OCI-LY3 (cell line): ENCODE data around the gene PALLD.

ENCODE experiments used
- H2AFZ ChIP-seq: fragments of 200-600, 300-600 bp; shearing (Covaris generic); 2 replicates; pipeline ENCODE4 v1.6.0; 2014; ENCODE audit warnings: antibody characterized with exemption, low read depth, low read length
- H3K27ac ChIP-seq: fragments of 200-600, 300-600 bp; sonication (generic); 2 replicates; pipeline ENCODE4 v1.5.1; 2014; ENCODE audit warnings: mild to moderate bottlenecking, low read length, moderate library complexity, mixed read lengths
- H3K27me3 ChIP-seq: fragments of 200-600, 300-600 bp; sonication (generic); 2 replicates; pipeline ENCODE4 v1.6.1; 2014; ENCODE audit warnings: low read depth, low read length, mixed read lengths
- H3K36me3 ChIP-seq: fragments of 200-600, 300-600 bp; sonication (generic); replicated peaks from 2 replicates; pipeline ENCODE3; 2014; ENCODE audit warnings: low read depth, low read length, mixed read lengths
- H3K4me1 ChIP-seq: fragments of 300-600, 200-600 bp; sonication (generic); 2 replicates; pipeline ENCODE4 v1.6.1; 2014; ENCODE audit warnings: low read length, mixed read lengths
- H3K4me2 ChIP-seq: fragments of 200-600, 300-600 bp; sonication (generic); 2 replicates; pipeline ENCODE4 v1.6.1; 2014; ENCODE audit warnings: low read length, mixed read lengths
- H3K4me3 ChIP-seq: fragments of 300-600, 200-600 bp; sonication (generic); 2 replicates; pipeline ENCODE4 v1.5.1; 2014; ENCODE audit warnings: antibody characterized with exemption, mild to moderate bottlenecking, low read length, moderate library complexity
- H3K79me2 ChIP-seq: fragments of 300-600, 200-600 bp; shearing (Covaris generic); 2 replicates; pipeline ENCODE4 v1.6.1; 2014; ENCODE audit warnings: mild to moderate bottlenecking, low read length, mixed read lengths
- H3K9ac ChIP-seq: fragments of 300-600, 200-600 bp; shearing (Covaris generic); 2 replicates; pipeline ENCODE4 v1.6.0; 2014; ENCODE audit warnings: mild to moderate bottlenecking, low read length, moderate library complexity
- H3K9me3 ChIP-seq: fragments of 200-600, 300-600 bp; shearing (Covaris generic); 2 replicates; pipeline ENCODE4 v1.6.1; 2014; ENCODE audit warnings: low read length, mixed read lengths; ENCODE audit not compliant: insufficient read depth
- H4K20me1 ChIP-seq: fragments of 200-600, 300-600 bp; sonication (generic); 2 replicates; pipeline ENCODE4 v1.6.1; 2016; ENCODE audit warnings: low read length, mixed read lengths; ENCODE audit not compliant: insufficient read depth
- EZH2phosphoT487 ChIP-seq: fragments of 200-600 bp; shearing (Covaris generic); IDR thresholded peaks from 2 replicates; pipeline ENCODE4 v1.6.1; 2018; ENCODE audit warnings: antibody characterized with exemption, mixed run types, low read depth
- TF ChIP-seq, protein P1 (sequence below): fragments of 200-600, 300-600 bp; sonication (generic); IDR thresholded peaks from 2 replicates; pipeline ENCODE4 v1.5.1; 2014; ENCODE audit warnings: antibody characterized with exemption, low read length, low read depth

The PALLD gene

GRCh38 chr4:168555437-168555836, 58.6 kb downstream of the PALLD start:
- no peaks in the 10 kb centered on the region for H4K20me1 ChIP-seq
- no peak overlapping the region for H3K27ac ChIP-seq
- H3K9ac ChIP-seq = no peak overlapping the region
- no peaks in the 10 kb centered on the region for H3K79me2 ChIP-seq
- H3K4me3 ChIP-seq = no peak overlapping the region
- no peaks in the 10 kb centered on the region for H3K27me3 ChIP-seq
- no peaks in the 10 kb centered on the region for H3K9me3 ChIP-seq
- H2AFZ ChIP-seq = no peak overlapping the region
- H3K4me2 ChIP-seq = no peak overlapping the region
- TF ChIP-seq EZH2phosphoT487 = no peak
- TF ChIP-seq, protein P1, sequence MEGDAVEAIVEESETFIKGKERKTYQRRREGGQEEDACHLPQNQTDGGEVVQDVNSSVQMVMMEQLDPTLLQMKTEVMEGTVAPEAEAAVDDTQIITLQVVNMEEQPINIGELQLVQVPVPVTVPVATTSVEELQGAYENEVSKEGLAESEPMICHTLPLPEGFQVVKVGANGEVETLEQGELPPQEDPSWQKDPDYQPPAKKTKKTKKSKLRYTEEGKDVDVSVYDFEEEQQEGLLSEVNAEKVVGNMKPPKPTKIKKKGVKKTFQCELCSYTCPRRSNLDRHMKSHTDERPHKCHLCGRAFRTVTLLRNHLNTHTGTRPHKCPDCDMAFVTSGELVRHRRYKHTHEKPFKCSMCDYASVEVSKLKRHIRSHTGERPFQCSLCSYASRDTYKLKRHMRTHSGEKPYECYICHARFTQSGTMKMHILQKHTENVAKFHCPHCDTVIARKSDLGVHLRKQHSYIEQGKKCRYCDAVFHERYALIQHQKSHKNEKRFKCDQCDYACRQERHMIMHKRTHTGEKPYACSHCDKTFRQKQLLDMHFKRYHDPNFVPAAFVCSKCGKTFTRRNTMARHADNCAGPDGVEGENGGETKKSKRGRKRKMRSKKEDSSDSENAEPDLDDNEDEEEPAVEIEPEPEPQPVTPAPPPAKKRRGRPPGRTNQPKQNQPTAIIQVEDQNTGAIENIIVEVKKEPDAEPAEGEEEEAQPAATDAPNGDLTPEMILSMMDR = no peak
- H3K36me3 ChIP-seq = no peaks in the 10 kb centered on the region
- no peaks in the 10 kb centered on the region for H3K4me1 ChIP-seq

- no peak overlapping the region for H2AFZ ChIP-seq
These were observed 60.8 kb downstream of the PALLD start for GRCh38 chr4:168557658-168558057.

DNA sequence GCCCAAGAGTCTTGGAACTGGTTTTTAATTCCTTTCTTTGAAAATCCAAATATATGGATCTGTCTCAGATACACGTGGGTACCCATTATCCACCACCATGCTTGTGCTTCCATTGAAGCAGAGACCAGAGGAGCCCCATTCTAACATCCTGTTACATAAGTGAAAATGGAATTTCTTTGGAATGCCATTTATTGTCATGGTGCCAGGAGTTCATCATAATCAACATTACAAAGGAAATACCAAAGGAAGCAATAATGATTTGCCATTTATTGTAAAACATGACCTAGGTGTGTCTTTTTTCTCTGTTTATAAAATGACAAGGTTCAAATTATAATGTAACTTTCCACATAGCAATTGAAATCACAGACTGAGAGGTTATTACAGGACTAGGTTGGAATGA, 61.7 kb downstream of the PALLD start:
- H3K9me3 ChIP-seq = no peaks in the 10 kb centered on the region
- no peaks in the 10 kb centered on the region for H4K20me1 ChIP-seq
- no peaks in the 10 kb centered on the region for H3K79me2 ChIP-seq
- H3K4me3 ChIP-seq = no peak overlapping the region
- TF ChIP-seq, protein P1 = no peak
- no peak for TF ChIP-seq EZH2phosphoT487
- H3K27ac ChIP-seq = no peak overlapping the region
- H3K4me2 ChIP-seq = no peak overlapping the region
- H3K9ac ChIP-seq = no peak overlapping the region
- no peak overlapping the region for H2AFZ ChIP-seq
- no peaks in the 10 kb centered on the region for H3K27me3 ChIP-seq
- no peaks in the 10 kb centered on the region for H3K36me3 ChIP-seq
- H3K4me1 ChIP-seq = no peaks in the 10 kb centered on the region

More at GRCh38 chr4:168557658-168558057, 60.8 kb downstream of the PALLD start:
- Histone ChIP-seq H3K79me2 (no peaks in the 10 kb centered on the region), H3K27me3 (no peaks in the 10 kb centered on the region), H3K4me1 (no peaks in the 10 kb centered on the region), H4K20me1 (no peaks in the 10 kb centered on the region), H3K9me3 (no peaks in the 10 kb centered on the region), H3K36me3 (no peaks in the 10 kb centered on the region), H3K4me2 (no peak overlapping the region), H3K9ac (no peak overlapping the region), H3K4me3 (no peak overlapping the region), H3K27ac (no peak overlapping the region)
- no peak for TF ChIP-seq EZH2phosphoT487
- TF ChIP-seq, protein P1 = no peak

DNA sequence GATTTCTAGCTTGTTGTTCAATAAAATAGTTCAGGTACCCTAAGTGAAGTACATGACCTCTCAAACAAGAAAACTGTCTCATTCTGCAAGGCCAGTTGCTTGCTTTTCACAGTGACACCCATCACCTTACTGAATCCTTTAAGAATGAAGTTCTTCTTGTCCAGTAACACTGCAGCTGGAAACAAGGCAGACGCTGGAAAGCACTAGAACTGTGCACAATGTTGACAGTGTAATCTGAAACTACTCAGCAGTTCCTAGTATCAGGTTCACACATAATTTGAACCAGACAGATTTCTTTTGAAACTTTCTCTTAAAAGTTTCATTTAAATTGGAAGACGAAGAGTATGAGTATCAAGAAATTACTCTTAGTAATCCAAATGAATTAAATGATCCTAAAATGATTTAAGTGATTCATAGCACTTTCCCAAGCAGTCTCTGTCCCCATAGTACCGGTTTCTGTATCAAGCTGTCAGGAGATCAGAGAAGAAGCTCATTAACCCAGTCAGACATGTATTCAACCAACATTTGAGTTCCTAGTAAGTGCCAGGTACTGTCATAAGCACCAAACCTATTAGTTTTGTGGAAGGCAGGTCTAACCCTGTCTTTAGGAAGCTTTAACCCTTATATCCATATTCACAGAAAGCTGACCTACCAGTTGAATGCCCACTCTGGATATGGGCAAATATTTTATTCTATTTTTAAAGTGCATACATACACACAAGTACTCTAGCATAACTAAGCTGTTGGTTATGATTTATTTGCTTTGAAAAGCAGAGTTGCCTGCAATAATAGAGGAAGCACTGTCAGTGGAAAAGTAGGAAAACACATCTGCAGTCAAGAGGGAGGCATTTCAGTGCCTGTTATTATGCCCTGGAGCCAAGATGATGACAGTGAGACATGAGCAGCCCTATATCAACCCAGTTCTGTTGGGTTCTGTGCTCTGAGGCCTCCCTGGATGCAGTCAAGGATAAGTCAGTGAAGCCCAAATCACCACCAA, 63.6 kb downstream of the PALLD start:
- no peak for TF ChIP-seq EZH2phosphoT487
- TF ChIP-seq, protein P1 = no peak
- Histone ChIP-seq H3K4me2 (no peak overlapping the region), H2AFZ (no peak overlapping the region)

More for the DNA sequence above, 63.6 kb downstream of the PALLD start:
- Histone ChIP-seq H3K36me3 (no peaks in the 10 kb centered on the region), H3K4me3 (no peak overlapping the region), H3K27ac (no peak overlapping the region), H3K9me3 (no peaks in the 10 kb centered on the region), H4K20me1 (no peaks in the 10 kb centered on the region), H3K27me3 (no peaks in the 10 kb centered on the region), H3K79me2 (no peaks in the 10 kb centered on the region), H3K9ac (no peak overlapping the region), H3K4me1 (no peaks in the 10 kb centered on the region)
